Body of pancreas (tissue), 4 donors: ENCODE results near the gene SEMA4F. TPM values are rescaled to one million over a fixed set of nuclear protein-coding genes. Genes with fewer than 3 reads are reported as not detected.

Source experiments
- ATAC-seq: fragments of 150-250 bp; one replicate; pipeline ENCODE4 v1.9.1; 2016
- DNase-seq, 4 donors: peaks; one replicate each; pipeline ENCODE4 v3.0.0-alpha.2; 2019
- H3K27ac ChIP-seq, 4 donors: fragments of 200-600 bp; sonication (generic); 1 replicate in 3 of 4; 2 replicates in 1 of 4; pipeline versions ENCODE4 v1.5.1 to v1.6.1; 2016 to 2019; ENCODE audit warnings: mild to moderate bottlenecking in 1 of 4, mixed read lengths in 1 of 4, moderate library complexity in 1 of 4
- H3K27me3 ChIP-seq, 2 donors: fragments of 200-600 bp; sonication (generic); one replicate each; pipeline ENCODE4 v1.6.0; 2016; ENCODE audit warnings: mild to moderate bottlenecking in 1 of 2
- H3K36me3 ChIP-seq, 2 donors: fragments of 200-600 bp; sonication (generic); replicated peaks in 1 of 2; 2 replicates each; pipeline ENCODE4 v1.5.1; 2016; ENCODE audit warnings: low read depth in 2 of 2; ENCODE audit not compliant: insufficient read depth in 1 of 2
- H3K4me1 ChIP-seq: fragments of 200-600 bp; sonication (generic); one replicate; pipeline ENCODE4 v1.6.0; 2016
- H3K4me3 ChIP-seq, 2 donors: fragments of 200-600 bp; sonication (generic); 1 replicate in 1 of 2; 2 replicates in 1 of 2; pipeline ENCODE4 v1.5.1; 2016 to 2019
- H3K9me3 ChIP-seq, 3 donors: fragments of 200-600 bp; sonication (generic); 1 replicate in 2 of 3; 2 replicates in 1 of 3; pipeline ENCODE4 v1.5.1; 2016
- CTCF ChIP-seq, 7 experiments: fragments of 450-650 bp in 4 of 7; fragments of 200-600 bp in 3 of 7; sonication (generic) in 3 of 7; IDR thresholded peaks; one replicate each; pipeline ENCODE4 v1.5.1; 2016 to 2019; ENCODE audit warnings: antibody characterized with exemption in 7 of 7
- POLR2A ChIP-seq, 3 donors: fragments of 450-650 bp; IDR thresholded peaks; one replicate each; pipeline ENCODE4 v1.6.1; 2016; ENCODE audit warnings: antibody characterized with exemption in 3 of 3, mild to moderate bottlenecking in 2 of 3
- WGBS, 2 donors: methylation state at CpG; one replicate each; pipeline ENCODE4 v1.1.5; 2017; 5-methylcytosine and 5-hydroxymethylcytosine counted together
- intact Hi-C: fragments of 100-400 bp; cut with DNase I; formaldehyde crosslinking; loops from one replicate; pipeline ENCODE4 v1.15.1; 2023
- total RNA-seq, 2 donors: library from RNA; depleted of rRNA; stranded (reverse); fragments of >200 nt; gene quantifications; one replicate each; pipeline ENCODE4 v1.1.0, GENCODE V29; 2016

The SEMA4F gene
- total RNA-seq, 2 donors from 2014 or later, result 3.1 to 4.6 TPM

- no peak overlapping the region for H3K27ac ChIP-seq
- no peaks in the 10 kb centered on the region for H3K36me3 ChIP-seq
- WGBS, 2 donors, result 89 to 91% methylated on average over 2 of the region's 2 CpGs
- intact Hi-C loops, result no loop called here
- ATAC-seq (no peak), DNase-seq (no peak)
- H3K9me3 ChIP-seq, result no peaks in the 10 kb centered on the region
- no peak overlapping the region for H3K4me3 ChIP-seq
- peaks cover 8% of the 10 kb centered on the region for H3K4me1 ChIP-seq
- TF ChIP-seq POLR2A (IDR thresholded peaks at IDR 0.05) (no peak), CTCF (IDR thresholded peaks at IDR 0.05) (no peak)
- no peaks in the 10 kb centered on the region for H3K27me3 ChIP-seq
Observed at GRCh38 chr2:74658516-74658915, 4.5 kb downstream of the SEMA4F start.

GRCh38 chr2:74659462-74659861 is 5.4 kb downstream of the SEMA4F start:
- peaks cover 7% of the 10 kb centered on the region for H3K4me1 ChIP-seq
- no peak for DNase-seq
- no peak overlapping the region for H3K4me3 ChIP-seq
- intact Hi-C loops, result no loop called here
- 57 to 64% methylated on average over 2 of the region's 2 CpGs for WGBS, 2 donors
- H3K9me3 ChIP-seq, result no peaks in the 10 kb centered on the region
- H3K36me3 ChIP-seq, result no peaks in the 10 kb centered on the region
- ATAC-seq, result no peak
- H3K27ac ChIP-seq, result no peak overlapping the region
- no peak for TF ChIP-seq CTCF (IDR thresholded peaks at IDR 0.05)
- no peak for TF ChIP-seq POLR2A (IDR thresholded peaks at IDR 0.05)
- H3K27me3 ChIP-seq, result no peaks in the 10 kb centered on the region

- WGBS, 2 donors, result 100% methylated on average over 1 of the region's 1 CpG
- DNase-seq (no peak), ATAC-seq (no peak)
- Histone ChIP-seq H3K27me3 (no peaks in the 10 kb centered on the region), H3K4me3 (no peak overlapping the region), H3K4me1 (no peaks in the 10 kb centered on the region), H3K36me3 (no peaks in the 10 kb centered on the region), H3K27ac (no peak overlapping the region), H3K9me3 (no peaks in the 10 kb centered on the region)
- intact Hi-C loops, result no loop called here
- no peak for TF ChIP-seq CTCF (IDR thresholded peaks at IDR 0.05)
- TF ChIP-seq POLR2A (IDR thresholded peaks at IDR 0.05), result no peak
Observed at GRCh38 chr2:74668087-74668486, 14.0 kb downstream of the SEMA4F start.

GRCh38 chr2:74670263-74670662 is 16.2 kb downstream of the SEMA4F start:
- no peaks in the 10 kb centered on the region for H3K36me3 ChIP-seq
- no peaks in the 10 kb centered on the region for H3K9me3 ChIP-seq
- no peak overlapping the region for H3K27ac ChIP-seq
- no peaks in the 10 kb centered on the region for H3K4me1 ChIP-seq
- no peak overlapping the region for H3K4me3 ChIP-seq
- DNase-seq (no peak), ATAC-seq (no peak)
- WGBS, 2 donors, result 89 to 91% methylated on average over 7 of the region's 7 CpGs
- no peaks in the 10 kb centered on the region for H3K27me3 ChIP-seq
- intact Hi-C loops, result no loop called here
- TF ChIP-seq CTCF (IDR thresholded peaks at IDR 0.05) (no peak), POLR2A (IDR thresholded peaks at IDR 0.05) (no peak)

- DNase-seq, result no peak
- Histone ChIP-seq H3K4me1 (no peaks in the 10 kb centered on the region), H3K36me3 (no peaks in the 10 kb centered on the region), H3K27ac (no peak overlapping the region), H3K4me3 (no peak overlapping the region), H3K27me3 (no peaks in the 10 kb centered on the region), H3K9me3 (no peaks in the 10 kb centered on the region)
- intact Hi-C loops, result no loop called here
- ATAC-seq, result no peak
- no peak for TF ChIP-seq CTCF (IDR thresholded peaks at IDR 0.05)
- no peak for TF ChIP-seq POLR2A (IDR thresholded peaks at IDR 0.05)
Observed at GRCh38 chr2:74671479-74671878, 17.4 kb downstream of the SEMA4F start.
